GM18517 (cell line): ENCODE measurements around the gene ARPP19.
"Not testable (repeated sequence)": the region's sequence is repeated elsewhere in the genome, so short reads cannot be mapped to it uniquely, and the experiment has no call there.

Source experiments
- ATAC-seq: cut with Tn5 transposase; IDR thresholded peaks from one replicate; pipeline ENCODE4 v1.9.1; 2021; ENCODE audit warnings: mild to moderate bottlenecking, moderate library complexity; ENCODE audit not compliant: unreplicated experiment

The ARPP19 gene

GRCh38 chr15:52515343-52515742 is 53.5 kb downstream of the ARPP19 start:
- ATAC-seq = no peak

- no peak for ATAC-seq
Measured at GRCh38 chr15:52514482-52514881, 54.3 kb downstream of the ARPP19 start.

- not testable (repeated sequence) for ATAC-seq
Measured at GRCh38 chr15:52512869-52513268, 56.0 kb downstream of the ARPP19 start.

- no peak for ATAC-seq
Measured at GRCh38 chr15:52511084-52511483, 57.7 kb downstream of the ARPP19 start.

- ATAC-seq = no peak
Measured at GRCh38 chr15:52509500-52510245, 59.2 kb downstream of the ARPP19 start.

- no peak for ATAC-seq
Measured at GRCh38 chr15:52506549-52506948, 62.3 kb downstream of the ARPP19 start.

- no peak for ATAC-seq
Measured at GRCh38 chr15:52505151-52505550, 63.7 kb downstream of the ARPP19 start.

GRCh38 chr15:52503788-52504496 is 64.9 kb downstream of the ARPP19 start:
- peak; percentile 85 for ATAC-seq

- ATAC-seq = no peak
Measured at GRCh38 chr15:52502608-52503007, 66.2 kb downstream of the ARPP19 start.

- ATAC-seq = no peak
Measured at GRCh38 chr15:52499506-52499905, 69.3 kb downstream of the ARPP19 start.

GRCh38 chr15:52498706-52499105 is 70.1 kb downstream of the ARPP19 start:
- ATAC-seq = no peak
